Smooth muscle cell (in vitro differentiated cells): ENCODE measurements around the gene NAA25. TPM values are rescaled to one million over a fixed set of nuclear protein-coding genes. Genes with fewer than 3 reads are reported as not detected.
A peak's percentile ranks its signal among the peaks of the same experiment; 100 is the strongest.
"Not testable (repeated sequence)": the region's sequence is repeated elsewhere in the genome, so short reads cannot be mapped to it uniquely, and the experiment has no call there.

Experiments used
- DNase-seq: peaks from one replicate; lab custom pipeline; 2025; ENCODE audit not compliant: unreplicated experiment; lab: John Stamatoyannopoulos, UW
- H2AFZ ChIP-seq: fragments of 200-600 bp; sonication (generic); 2 replicates; pipeline ENCODE4 v1.6.0; 2016; ENCODE audit warnings: antibody characterized with exemption, low read depth, mild to moderate bottlenecking
- H3F3A ChIP-seq: fragments of 200-600 bp; sonication (generic); 2 replicates; pipeline ENCODE4 v1.6.0; 2017; ENCODE audit warnings: antibody characterized with exemption, low read depth
- H3K27ac ChIP-seq: fragments of 200-600 bp; sonication (generic); 2 replicates; pipeline ENCODE4 v1.5.1; 2016; ENCODE audit warnings: low read depth, mild to moderate bottlenecking
- H3K27me3 ChIP-seq: fragments of 200-600 bp; sonication (generic); 2 replicates; pipeline ENCODE4 v1.6.1; 2016; ENCODE audit warnings: low read depth, mild to moderate bottlenecking
- H3K36me3 ChIP-seq: fragments of 200-600 bp; sonication (generic); 2 replicates; pipeline ENCODE4 v1.5.1; 2016; ENCODE audit warnings: low read depth
- H3K4me1 ChIP-seq: fragments of 200-600 bp; sonication (generic); 2 replicates; pipeline ENCODE4 v1.5.1; 2016; ENCODE audit warnings: low read depth
- H3K4me2 ChIP-seq: fragments of 200-600 bp; sonication (generic); 2 replicates; pipeline ENCODE4 v1.6.0; 2016; ENCODE audit warnings: mild to moderate bottlenecking
- H3K4me3 ChIP-seq: fragments of 200-600 bp; sonication (generic); 2 replicates; pipeline ENCODE4 v1.5.1; 2016; ENCODE audit warnings: mild to moderate bottlenecking
- H3K79me2 ChIP-seq: fragments of 200-600 bp; sonication (generic); 2 replicates; pipeline ENCODE4 v1.6.0; 2016; ENCODE audit warnings: low read depth, mild to moderate bottlenecking
- H3K9ac ChIP-seq: fragments of 200-600 bp; sonication (generic); 2 replicates; pipeline ENCODE4 v1.6.0; 2016; ENCODE audit warnings: low read depth
- H3K9me3 ChIP-seq: fragments of 200-600 bp; sonication (generic); replicated peaks from 2 replicates; pipeline ENCODE4 v1.5.1; 2016; ENCODE audit warnings: low read depth
- H4K20me1 ChIP-seq: fragments of 200-600 bp; sonication (generic); 2 replicates; pipeline ENCODE4 v1.6.0; 2016; ENCODE audit warnings: low read depth
- WGBS: methylation state at CpG from one replicate; pipeline ENCODE4 v1.1.7; 2016; ENCODE audit warnings: low lambda C conversion rate; 5-methylcytosine and 5-hydroxymethylcytosine counted together
- polyA plus RNA-seq: library from polyadenylated mRNA; unstranded; fragments of >200 nt; fragmentation: Nextera tagmentation; extraction: Ambion mirVana; gene quantifications from 2 replicates; pipeline ENCODE4 v1.2.1, GENCODE V29; 2016
- total RNA-seq: library from RNA; depleted of rRNA; stranded (reverse); fragments of >200 nt; gene quantifications from 2 replicates; pipeline ENCODE4 v1.2.3, GENCODE V29; 2014
- TF ChIP-seq, protein P1 (sequence below): fragments of 200-600 bp; sonication (generic); IDR thresholded peaks from 2 replicates; pipeline ENCODE4 v1.5.1; 2017; ENCODE audit warnings: borderline replicate concordance, mild to moderate bottlenecking, antibody characterized with exemption; ENCODE audit not compliant: insufficient read depth, poor library complexity, severe bottlenecking

NAA25 gene
- total and polyA plus RNA-seq, 2 experiments from 2014 or later: 14.7 to 19.8 TPM

- Histone ChIP-seq H3K9ac (peak overlapping the region; percentile 82), H3K4me1 (peaks cover 17% of the 10 kb centered on the region), H2AFZ (peak overlapping the region; percentile 59), H3K27me3 (no peaks in the 10 kb centered on the region), H3K4me3 (peak overlapping the region; percentile 70), H3K4me2 (peak overlapping the region; percentile 86), H3K9me3 (no peaks in the 10 kb centered on the region), H4K20me1 (peaks cover 50% of the 10 kb centered on the region), H3K36me3 (no peaks in the 10 kb centered on the region), H3F3A (peaks cover 4% of the 10 kb centered on the region), H3K79me2 (peaks cover 60% of the 10 kb centered on the region), H3K27ac (peak overlapping the region; percentile 86)
- DNase-seq: no peak
- TF ChIP-seq, protein P1, sequence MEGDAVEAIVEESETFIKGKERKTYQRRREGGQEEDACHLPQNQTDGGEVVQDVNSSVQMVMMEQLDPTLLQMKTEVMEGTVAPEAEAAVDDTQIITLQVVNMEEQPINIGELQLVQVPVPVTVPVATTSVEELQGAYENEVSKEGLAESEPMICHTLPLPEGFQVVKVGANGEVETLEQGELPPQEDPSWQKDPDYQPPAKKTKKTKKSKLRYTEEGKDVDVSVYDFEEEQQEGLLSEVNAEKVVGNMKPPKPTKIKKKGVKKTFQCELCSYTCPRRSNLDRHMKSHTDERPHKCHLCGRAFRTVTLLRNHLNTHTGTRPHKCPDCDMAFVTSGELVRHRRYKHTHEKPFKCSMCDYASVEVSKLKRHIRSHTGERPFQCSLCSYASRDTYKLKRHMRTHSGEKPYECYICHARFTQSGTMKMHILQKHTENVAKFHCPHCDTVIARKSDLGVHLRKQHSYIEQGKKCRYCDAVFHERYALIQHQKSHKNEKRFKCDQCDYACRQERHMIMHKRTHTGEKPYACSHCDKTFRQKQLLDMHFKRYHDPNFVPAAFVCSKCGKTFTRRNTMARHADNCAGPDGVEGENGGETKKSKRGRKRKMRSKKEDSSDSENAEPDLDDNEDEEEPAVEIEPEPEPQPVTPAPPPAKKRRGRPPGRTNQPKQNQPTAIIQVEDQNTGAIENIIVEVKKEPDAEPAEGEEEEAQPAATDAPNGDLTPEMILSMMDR: no peak
- 27% methylated on average over 13 of the region's 13 CpGs for WGBS
Observed at GRCh38 chr12:112107306-112108201, 1.0 kb downstream of the NAA25 start.

GRCh38 chr12:112105891-112106290 lies 2.7 kb downstream of the NAA25 start:
- H3K9ac ChIP-seq: no peak overlapping the region
- H4K20me1 ChIP-seq: peaks cover 66% of the 10 kb centered on the region
- no peak overlapping the region for H3K4me3 ChIP-seq
- no peaks in the 10 kb centered on the region for H3K9me3 ChIP-seq
- peaks cover 77% of the 10 kb centered on the region for H3K79me2 ChIP-seq
- 94% methylated on average over 3 of the region's 3 CpGs for WGBS
- H3K36me3 ChIP-seq: peaks cover 5% of the 10 kb centered on the region
- no peak for DNase-seq
- peaks cover 17% of the 10 kb centered on the region for H3K4me1 ChIP-seq
- H3K27me3 ChIP-seq: no peaks in the 10 kb centered on the region
- no peak overlapping the region for H3K4me2 ChIP-seq
- TF ChIP-seq, protein P1: no peak
- no peak overlapping the region for H2AFZ ChIP-seq
- H3K27ac ChIP-seq: no peak overlapping the region
- H3F3A ChIP-seq: peaks cover 4% of the 10 kb centered on the region

- 96% methylated on average over 8 of the region's 8 CpGs for WGBS
- TF ChIP-seq, protein P1: no peak
- H3F3A ChIP-seq: no peaks in the 10 kb centered on the region
- peaks cover 93% of the 10 kb centered on the region for H3K79me2 ChIP-seq
- peaks cover 6% of the 10 kb centered on the region for H3K36me3 ChIP-seq
- H3K4me3 ChIP-seq: no peak overlapping the region
- peaks cover 80% of the 10 kb centered on the region for H4K20me1 ChIP-seq
- no peak overlapping the region for H3K4me2 ChIP-seq
- H3K9ac ChIP-seq: no peak overlapping the region
- no peaks in the 10 kb centered on the region for H3K9me3 ChIP-seq
- H3K27me3 ChIP-seq: no peaks in the 10 kb centered on the region
- H2AFZ ChIP-seq: no peak overlapping the region
- peaks cover 12% of the 10 kb centered on the region for H3K4me1 ChIP-seq
- no peak for DNase-seq
- no peak overlapping the region for H3K27ac ChIP-seq
Observed at GRCh38 chr12:112103758-112104503, 4.7 kb downstream of the NAA25 start.

DNA sequence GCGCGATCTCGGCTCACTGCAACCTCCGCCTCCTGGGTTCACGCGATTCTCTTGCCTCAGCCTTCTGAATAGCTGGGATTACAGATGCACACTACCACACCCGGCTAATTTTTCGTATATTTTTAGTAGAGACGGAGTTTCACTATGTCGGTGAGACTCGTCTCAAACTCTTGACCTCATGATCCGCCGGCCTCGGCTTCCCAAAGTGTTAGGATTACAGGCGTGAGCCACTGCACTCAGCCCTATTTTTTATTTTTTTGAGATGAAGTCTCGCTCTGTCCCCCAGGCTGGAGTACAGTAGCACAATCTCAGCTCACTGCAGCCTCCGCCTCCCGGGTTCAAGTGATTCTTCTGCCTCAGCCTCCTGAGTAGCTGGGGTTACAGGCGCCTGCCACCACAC lies 5.8 kb downstream of the NAA25 start:
- H3K27ac ChIP-seq, H3K27me3 ChIP-seq, H3K4me3 ChIP-seq, H2AFZ ChIP-seq, H3K9ac ChIP-seq, H3K4me2 ChIP-seq, H3K36me3 ChIP-seq, H3F3A ChIP-seq, H3K9me3 ChIP-seq, DNase-seq: not testable (repeated sequence)
- Histone ChIP-seq H4K20me1 (peaks cover 81% of the 10 kb centered on the region), H3K4me1 (peaks cover 11% of the 10 kb centered on the region), H3K79me2 (peaks cover 99% of the 10 kb centered on the region)
- whole genome bisulfite sequencing: 99% methylated on average over 19 of the region's 19 CpGs
